Left lung (tissue), 14 donors: Measurements from ENCODE around the gene LAMTOR1. TPM values are rescaled to one million over a fixed set of nuclear protein-coding genes. Genes with fewer than 3 reads are reported as not detected.

Experiments
- ATAC-seq: fragments of 200-7000 bp; cut with Tn5 transposase; one replicate; pipeline ENCODE4 v1.9.1; 2020; ENCODE audit warnings: moderate library complexity
- DNase-seq, 4 donors: peaks; one replicate each; pipeline ENCODE4 v3.0.0-alpha.2; 2013 to 2020
- H3K27ac ChIP-seq, 2 donors: fragments of 200-600 bp; sonication (generic) in 1 of 2; one replicate each; pipeline versions ENCODE4 v1.5.0 to v1.8.0; 2020 to 2021
- H3K27me3 ChIP-seq, 2 donors: fragments of 200-600 bp; sonication (generic) in 1 of 2; one replicate each; pipeline versions ENCODE4 v1.5.0 to v1.8.0; 2020 to 2021
- H3K36me3 ChIP-seq, 2 donors: fragments of 200-600 bp; sonication (generic) in 1 of 2; one replicate each; pipeline versions ENCODE4 v1.5.0 to v1.8.0; 2020 to 2021
- H3K4me1 ChIP-seq, 2 donors: fragments of 200-600 bp; one replicate each; pipeline ENCODE4 v1.8.0; 2021
- H3K4me3 ChIP-seq, 2 donors: fragments of 200-600 bp; sonication (generic) in 1 of 2; one replicate each; pipeline versions ENCODE4 v1.5.0 to v1.8.0; 2020 to 2021; ENCODE audit warnings: mild to moderate bottlenecking in 1 of 2
- H3K9me3 ChIP-seq, 2 donors: fragments of 200-600 bp; sonication (generic) in 1 of 2; one replicate each; pipeline versions ENCODE4 v1.5.0 to v1.8.0; 2020 to 2021
- CTCF ChIP-seq, 2 donors: fragments of 200-600 bp; sonication (generic) in 1 of 2; IDR thresholded peaks; one replicate each; pipeline versions ENCODE4 v1.5.0 to v1.8.0; 2021; ENCODE audit warnings: antibody characterized with exemption in 2 of 2
- intact Hi-C, 2 donors: fragments of 100-400 bp; cut with DNase I; formaldehyde crosslinking; loops; one replicate each; pipeline versions ENCODE4 v1.11.2 to v1.14.2; 2022
- long read RNA-seq, 12 donors: library from polyadenylated mRNA in 2 of 12; unstranded in 2 of 12; transcript quantifications; one replicate each; pipeline ENCODE4 v2.0.0 and lab custom pipeline, GENCODE V29; 2019 to 2026
- polyA plus RNA-seq, 6 donors: library from polyadenylated mRNA; unstranded; fragments of 120-200 nt; gene quantifications; one replicate each; pipeline ENCODE4 v1.2.1, GENCODE V29; 2013; ENCODE audit not compliant: insufficient read length in 6 of 6
- total RNA-seq, 2 donors: library from RNA; stranded (reverse); fragmentation: NEBNext Ultra II Directional; extraction: Animal tissue kit (Norgen Biotek cat#: 25700); gene quantifications; one replicate each; pipeline ENCODE4 v1.2.1, GENCODE V29; 2021
- donor health status: DM: no; HTN: yes; CAD: no.
- donor health status: DM: no; HTN: no; CAD: no.

Gene LAMTOR1
- 100 to 1,000 TPM; 101 to 118 TPM for total RNA-seq
- 100 to 1,000 TPM in 5 of 6 donors, 10 to 100 TPM in 1; 92.5 to 116 (median 112) TPM for polyA plus RNA-seq
- long read RNA-seq, donor 1, transcript LAMTOR1-201 (5 exons, 1,179 nt): major isoform, 94 of 96 reads
- long read RNA-seq, donor 1, partial matches to known transcripts: 0 of 96 reads
- long read RNA-seq, donor 1, other reads (novel, unspliced or antisense): 0 of 96 reads
- long read RNA-seq, donor 2, transcript LAMTOR1-201 (5 exons, 1,179 nt): major isoform, 67 of 76 reads
- long read RNA-seq, donor 2, partial matches to known transcripts: 5 of 76 reads
- long read RNA-seq, donor 2, other reads (novel, unspliced or antisense): 0 of 76 reads
- long read RNA-seq, donor 3, transcript LAMTOR1-201 (5 exons, 1,179 nt): major isoform, 48 of 51 reads
- long read RNA-seq, donor 3, partial matches to known transcripts: 0 of 51 reads
- long read RNA-seq, donor 3, other reads (novel, unspliced or antisense): 0 of 51 reads
- long read RNA-seq, donor 4, transcript LAMTOR1-201 (5 exons, 1,179 nt): major isoform, 173 of 188 reads
- long read RNA-seq, donor 4, partial matches to known transcripts: 12 of 188 reads
- long read RNA-seq, donor 4, other reads (novel, unspliced or antisense): 3 of 188 reads
- long read RNA-seq, donor 5, transcript LAMTOR1-201 (5 exons, 1,179 nt): major isoform, 75 of 82 reads
- long read RNA-seq, donor 5, partial matches to known transcripts: 0 of 82 reads
- long read RNA-seq, donor 5, other reads (novel, unspliced or antisense): 0 of 82 reads
- long read RNA-seq, donor 6, transcript LAMTOR1-201 (5 exons, 1,179 nt): major isoform, 49 of 65 reads
- long read RNA-seq, donor 6, partial matches to known transcripts: 15 of 65 reads
- long read RNA-seq, donor 6, other reads (novel, unspliced or antisense): 0 of 65 reads
- long read RNA-seq, donor 7, transcript LAMTOR1-201 (5 exons, 1,179 nt): major isoform, 26 of 28 reads
- long read RNA-seq, donor 7, partial matches to known transcripts: 0 of 28 reads
- long read RNA-seq, donor 7, other reads (novel, unspliced or antisense): 0 of 28 reads
- long read RNA-seq, donor 8, transcript LAMTOR1-201 (5 exons, 1,179 nt): major isoform, 54 of 57 reads
- long read RNA-seq, donor 8, partial matches to known transcripts: 0 of 57 reads
- long read RNA-seq, donor 8, other reads (novel, unspliced or antisense): 0 of 57 reads
- long read RNA-seq, donor 9, partial matches to known transcripts: 0 of 3 reads
- long read RNA-seq, donor 9, other reads (novel, unspliced or antisense): 0 of 3 reads
- long read RNA-seq, donor 10, transcript LAMTOR1-203 (5 exons, 899 nt): minor isoform, 6 of 301 reads
- long read RNA-seq, donor 10, transcript LAMTOR1-201 (5 exons, 1,179 nt): major isoform, 288 of 301 reads
- long read RNA-seq, donor 10, partial matches to known transcripts: 2 of 301 reads
- long read RNA-seq, donor 10, other reads (novel, unspliced or antisense): 4 of 301 reads
- long read RNA-seq, donor 11, transcript LAMTOR1-201 (5 exons, 1,179 nt): major isoform, 79 of 80 reads
- long read RNA-seq, donor 11, partial matches to known transcripts: 0 of 80 reads
- long read RNA-seq, donor 11, other reads (novel, unspliced or antisense): 0 of 80 reads
- long read RNA-seq, donor 12, transcript LAMTOR1-201 (5 exons, 1,179 nt): major isoform, 36 of 38 reads
- long read RNA-seq, donor 12, partial matches to known transcripts: 0 of 38 reads
- long read RNA-seq, donor 12, other reads (novel, unspliced or antisense): 0 of 38 reads

- DNase-seq (peak; percentile 97 to 99 (median 98)), ATAC-seq (peak; percentile 99)
- H3K36me3 ChIP-seq: peaks cover 0 to 26% of the 10 kb centered on the region in 2 donors
- TF ChIP-seq CTCF (IDR thresholded peaks at IDR 0.05): peak; percentile 36 to 64
- H3K27me3 ChIP-seq: no peaks in the 10 kb centered on the region
- peak within 1 kb of the TSS; percentile 97 to 98 for H3K27ac ChIP-seq
- intact Hi-C loops: no loop called here
- H3K4me1 ChIP-seq: peaks cover 14 to 47% of the 10 kb centered on the region in 2 donors
- H3K9me3 ChIP-seq: no peaks in the 10 kb centered on the region
- H3K4me3 ChIP-seq: peak within 1 kb of the TSS; percentile 90 to 93
These were observed at the start of gene LAMTOR1 for GRCh38 chr11:72102946-72103753. TSS of gene LAMTOR1 (minus strand) at chr11:72103297. CDS start at chr11:72103224, 73 bp downstream.

GRCh38 chr11:72150882-72151281 lies 47.8 kb upstream of the LAMTOR1 start:
- no peaks in the 10 kb centered on the region for H3K4me1 ChIP-seq
- intact Hi-C loops: no loop called here
- no peak overlapping the region for H3K4me3 ChIP-seq
- H3K36me3 ChIP-seq: no peaks in the 10 kb centered on the region
- TF ChIP-seq CTCF (IDR thresholded peaks at IDR 0.05): no peak
- no peaks in the 10 kb centered on the region for H3K27me3 ChIP-seq
- no peaks in the 10 kb centered on the region for H3K9me3 ChIP-seq
- ATAC-seq: no peak
- DNase-seq: no peak
- H3K27ac ChIP-seq: no peak overlapping the region

GRCh38 chr11:72146625-72147024 lies 43.5 kb upstream of the LAMTOR1 start:
- H3K36me3 ChIP-seq: no peaks in the 10 kb centered on the region
- peaks cover 0 to 11% of the 10 kb centered on the region in 2 donors for H3K4me1 ChIP-seq
- no peaks in the 10 kb centered on the region for H3K9me3 ChIP-seq
- TF ChIP-seq CTCF (IDR thresholded peaks at IDR 0.05): no peak
- no peak overlapping the region for H3K4me3 ChIP-seq
- intact Hi-C loops: no loop called here
- ATAC-seq (no peak), DNase-seq (no peak)
- no peaks in the 10 kb centered on the region for H3K27me3 ChIP-seq
- no peak overlapping the region for H3K27ac ChIP-seq
